ENCODE data around the gene CACNB3.

Gene CACNB3

DNA sequence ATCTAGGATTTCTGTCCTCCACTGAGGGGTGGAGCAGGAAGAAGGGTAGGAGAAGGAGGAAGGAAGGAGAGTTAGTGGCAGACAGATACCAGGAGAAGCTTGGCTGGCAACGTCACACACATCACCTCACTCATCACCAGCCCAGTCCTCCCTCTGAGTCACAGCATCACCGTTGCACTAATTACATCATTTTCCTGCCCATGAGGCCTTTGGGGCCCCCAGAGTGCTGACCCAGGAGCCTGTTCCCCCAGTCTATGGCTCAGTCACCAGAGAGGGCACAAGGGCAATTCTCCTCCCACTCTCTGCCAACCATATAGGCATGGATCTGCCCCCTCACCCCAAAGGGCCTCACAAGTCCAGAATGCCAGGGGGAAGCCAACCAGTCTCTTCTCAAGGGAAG lies 42.8 kb downstream of the CACNB3 start:
- H3K27ac ChIP-seq: no peak overlapping the region
- TF ChIP-seq CTCF (IDR thresholded peaks at IDR 0.05): no peak
- no peak for TF ChIP-seq ZFX (IDR thresholded peaks at IDR 0.05; ENCODE audit: borderline replicate concordance)

DNA sequence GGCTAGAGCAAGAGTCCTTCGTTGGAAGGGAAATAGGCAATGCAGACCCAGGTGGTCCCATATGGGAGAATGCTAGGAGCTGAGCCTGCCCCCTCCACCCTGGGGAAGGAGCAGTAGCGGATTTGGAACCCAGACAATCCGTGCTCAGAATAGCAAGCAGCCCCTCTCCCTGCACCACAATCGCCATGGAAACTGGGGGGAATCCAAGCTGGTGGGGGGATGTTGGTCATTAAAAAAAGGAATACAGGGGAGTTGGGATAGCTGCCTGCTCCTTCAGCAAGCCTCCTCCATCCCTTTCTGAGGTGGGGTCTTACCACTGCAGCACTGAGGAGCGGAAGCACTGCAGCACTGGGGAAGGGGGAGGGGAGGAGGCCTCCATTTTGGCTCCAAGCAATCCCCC lies 44.5 kb downstream of the CACNB3 start:
- TF ChIP-seq CTCF (IDR thresholded peaks at IDR 0.05) (no peak), ZFX (IDR thresholded peaks at IDR 0.05; ENCODE audit: borderline replicate concordance) (no peak)
- H3K27ac ChIP-seq: no peak overlapping the region

DNA sequence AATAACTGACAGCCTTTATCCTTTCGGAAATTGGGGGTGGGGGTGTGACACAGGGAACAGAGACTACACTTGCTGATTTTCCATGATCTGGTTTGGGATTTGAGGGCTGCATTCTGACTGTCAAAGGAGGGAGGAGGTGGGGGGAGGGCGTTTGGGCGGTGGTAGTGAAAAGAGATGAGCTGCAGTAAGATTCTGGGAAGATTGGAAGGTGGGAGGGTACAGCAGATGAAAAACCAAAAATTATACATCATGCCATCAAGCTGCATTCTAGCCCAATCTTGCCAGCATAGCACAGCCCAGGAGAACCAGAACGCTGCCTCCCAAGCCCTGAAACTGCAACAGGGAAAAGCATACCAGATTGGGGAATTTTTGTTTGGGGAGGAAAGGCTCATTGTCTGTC lies 45.0 kb downstream of the CACNB3 start:
- no peak overlapping the region for H3K27ac ChIP-seq
- TF ChIP-seq ZFX (IDR thresholded peaks at IDR 0.05; ENCODE audit: borderline replicate concordance): no peak
- no peak for TF ChIP-seq CTCF (IDR thresholded peaks at IDR 0.05)

- peak within 1 kb of the TSS; percentile 80 for H3K27ac ChIP-seq
These were observed 47.2 kb downstream of the CACNB3 start, which contains the start of gene RND1 for GRCh38 chr12:48865281-48866051. RND1 (minus strand) TSS chr12:48865870; CDS start chr12:48865767, 103 bp downstream.

DNA sequence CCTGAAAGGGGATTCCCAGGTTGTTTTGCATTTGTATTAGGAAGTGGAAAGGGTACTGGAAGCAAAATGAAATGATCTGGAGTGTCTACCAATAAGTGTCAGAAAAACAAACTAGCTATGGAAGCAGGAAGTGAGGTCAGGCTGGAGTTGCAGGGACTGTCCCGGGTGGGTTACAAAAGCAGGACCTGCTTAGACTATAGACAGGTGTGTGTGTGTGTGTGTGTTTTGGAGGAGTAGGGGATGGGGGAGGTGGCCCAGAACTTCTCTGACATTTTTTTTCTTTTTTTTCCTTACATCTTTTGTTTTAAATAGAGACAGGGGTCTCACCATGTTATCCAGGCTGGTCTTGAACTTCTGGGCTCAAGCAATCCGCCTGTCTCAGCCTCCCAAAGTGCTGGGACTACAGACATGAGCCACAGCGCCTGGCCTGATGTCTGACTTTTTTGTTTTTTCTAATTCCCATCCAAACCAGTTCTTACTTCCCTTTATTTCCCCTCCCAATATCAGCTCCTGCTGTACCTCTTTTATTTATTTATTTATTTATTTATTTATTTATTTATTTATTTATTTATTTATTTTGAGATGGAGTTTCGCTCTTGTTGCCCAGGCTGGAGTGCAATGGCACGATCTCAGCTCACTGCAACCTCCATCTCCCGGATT lies 47.9 kb downstream of the CACNB3 start:
- peak overlapping the region; percentile 80 for H3K27ac ChIP-seq
- TF ChIP-seq ZFX (IDR thresholded peaks at IDR 0.05; ENCODE audit: borderline replicate concordance): no peak
- 0 out of 2 replicates have a peak, but pooled peaks have one; percentile 6 for TF ChIP-seq CTCF (IDR thresholded peaks at IDR 0.05)

More at GRCh38 chr12:48865281-48866051, 47.2 kb downstream of the CACNB3 start, which contains the start of gene RND1:
- TF ChIP-seq ZFX (IDR thresholded peaks at IDR 0.05; ENCODE audit: borderline replicate concordance): no peak
- peak; percentile 22; the same call in 1 of the 2 replicates for TF ChIP-seq CTCF (IDR thresholded peaks at IDR 0.05)

- H3K27ac ChIP-seq: peak overlapping the region; percentile 80
- TF ChIP-seq CTCF (IDR thresholded peaks at IDR 0.05): no peak
- no peak for TF ChIP-seq ZFX (IDR thresholded peaks at IDR 0.05; ENCODE audit: borderline replicate concordance)
These were observed 50.2 kb downstream of the CACNB3 start for GRCh38 chr12:48868451-48868850.

DNA sequence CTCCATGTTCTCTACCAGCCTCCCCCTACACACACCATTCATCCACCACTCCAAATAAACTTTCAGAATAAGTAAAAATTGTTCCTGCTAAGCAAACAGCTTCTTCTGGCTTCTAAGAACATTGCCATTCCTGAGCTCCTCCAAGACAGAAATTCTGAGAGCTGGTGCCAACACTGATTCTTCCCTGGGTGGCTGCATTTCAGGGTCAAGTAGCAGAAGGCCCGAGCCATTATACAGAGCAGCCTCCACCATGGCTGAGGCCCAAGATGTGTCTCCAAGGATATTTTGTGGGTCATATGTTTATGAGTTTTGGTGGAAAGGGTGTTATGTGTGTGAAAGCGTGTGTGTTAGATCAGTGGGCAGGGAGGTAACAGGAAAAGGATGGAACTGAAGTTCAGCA lies 50.9 kb downstream of the CACNB3 start:
- no peak for TF ChIP-seq ZFX (IDR thresholded peaks at IDR 0.05; ENCODE audit: borderline replicate concordance)
- TF ChIP-seq CTCF (IDR thresholded peaks at IDR 0.05): no peak
- peak overlapping the region; percentile 80 for H3K27ac ChIP-seq

All from 22Rv1 (cell line).